GM12892 (cell line): ENCODE results near the gene EWSR1.
A peak's percentile ranks its signal among the peaks of the same experiment; 100 is the strongest.
"Not testable (repeated sequence)": the region's sequence is repeated elsewhere in the genome, so short reads cannot be mapped to it uniquely, and the experiment has no call there.

Experiments
- DNase-seq: peaks from one replicate; pipeline ENCODE4 v3.0.0; 2011; ENCODE audit not compliant: insufficient read length
- FAIRE-seq: peaks from 2 replicates; lab custom pipeline; 2011; peaks lifted over from hg19 to GRCh38; lab: Jason Lieb, UNC
- POLR2A ChIP-seq: IDR thresholded peaks from 2 replicates; pipeline ENCODE4 v1.6.1; 2011; ENCODE audit warnings: low read depth, low read length, control low read depth
- POLR2AphosphoS5 ChIP-seq: IDR thresholded peaks from 2 replicates; pipeline ENCODE4 v1.6.1; 2011; ENCODE audit warnings: low read depth, low read length, control low read depth
- TAF1 ChIP-seq: IDR thresholded peaks from 2 replicates; pipeline ENCODE4 v1.6.1; 2011; ENCODE audit warnings: low read depth, mild to moderate bottlenecking, control low read depth, low read length, borderline replicate concordance

EWSR1 gene

GRCh38 chr22:29344137-29344536 lies 76.1 kb downstream of the EWSR1 start:
- DNase-seq, result no peak
- FAIRE-seq, result no peak
- TF ChIP-seq TAF1 (no peak), POLR2AphosphoS5 (no peak)

- peak; percentile 17 for FAIRE-seq
- not testable (repeated sequence) for DNase-seq
Observed at GRCh38 chr22:29344889-29345288, 76.8 kb downstream of the EWSR1 start.

- FAIRE-seq (no peak), DNase-seq (no peak)
- no peak for TF ChIP-seq POLR2A
- TF ChIP-seq TAF1, result no peak
- TF ChIP-seq POLR2AphosphoS5, result no peak
Observed at GRCh38 chr22:29345932-29346331, 77.9 kb downstream of the EWSR1 start.

- DNase-seq, result no peak
- FAIRE-seq, result no peak
- TF ChIP-seq TAF1, result no peak
- no peak for TF ChIP-seq POLR2AphosphoS5
- no peak for TF ChIP-seq POLR2A
Observed at GRCh38 chr22:29346659-29347058, 78.6 kb downstream of the EWSR1 start.

GRCh38 chr22:29348041-29348440 lies 80.0 kb downstream of the EWSR1 start:
- TF ChIP-seq TAF1, result no peak
- TF ChIP-seq POLR2AphosphoS5, result no peak
- TF ChIP-seq POLR2A, result no peak
- FAIRE-seq, result no peak
- no peak for DNase-seq

GRCh38 chr22:29348956-29349355 lies 80.9 kb downstream of the EWSR1 start:
- peak; percentile 30 for FAIRE-seq
- TF ChIP-seq TAF1 (no peak), POLR2A (no peak), POLR2AphosphoS5 (no peak)
- DNase-seq, result no peak
